Stimulated activated CD4-positive, alpha-beta T cell treated with anti-CD3 and anti-CD28 coated beads, Interleukin-2, amount 100 ng/mL, for 24 hours (primary cell): Measurements from ENCODE around the gene LTV1.

Source experiments
- DNase-seq, 2 donors: peaks; one replicate each; pipeline ENCODE4 v3.0.0-alpha.2; 2020

The LTV1 gene

DNA sequence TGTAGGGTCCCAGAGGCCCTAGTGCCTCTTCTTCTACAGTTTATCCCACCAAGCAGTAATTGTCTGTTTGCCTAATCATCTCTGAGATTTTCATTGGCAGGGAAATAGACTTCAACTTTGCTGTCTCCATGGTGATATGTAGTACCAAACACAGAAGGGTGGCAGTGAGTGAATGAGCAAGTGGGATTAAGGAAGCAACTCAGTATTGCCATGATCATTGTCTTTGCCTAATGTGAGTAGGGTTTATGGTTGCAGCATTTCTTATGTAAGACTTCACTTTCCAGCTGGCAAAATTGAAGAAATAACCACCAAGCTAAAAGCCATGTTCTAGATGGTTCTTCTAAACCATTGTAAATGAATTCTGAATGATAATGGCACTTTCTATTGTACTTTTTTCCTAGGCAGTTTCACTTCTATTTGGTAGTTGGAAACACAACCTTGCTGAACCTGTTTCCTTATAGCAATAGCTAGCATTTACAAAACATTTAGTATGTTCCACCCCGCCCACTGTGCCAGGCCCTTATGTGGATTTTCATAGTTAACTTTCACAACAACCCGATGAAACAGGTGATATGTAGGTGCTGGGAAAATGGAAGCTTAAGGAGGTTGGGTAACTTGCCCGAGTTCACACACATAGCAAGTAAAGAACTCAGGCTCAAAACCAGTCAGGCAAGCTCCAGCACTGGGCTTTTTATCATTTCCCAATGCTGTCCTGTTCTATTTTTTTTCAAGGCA, 53.2 kb downstream of the LTV1 start:
- no peak for DNase-seq

GRCh38 chr6:143900358-143900757, 57.2 kb downstream of the LTV1 start:
- no peak for DNase-seq

- DNase-seq: no peak
Observed at GRCh38 chr6:143901885-143902750, 59.0 kb downstream of the LTV1 start.

GRCh38 chr6:143902827-143903226, 59.7 kb downstream of the LTV1 start:
- DNase-seq: no peak

DNA sequence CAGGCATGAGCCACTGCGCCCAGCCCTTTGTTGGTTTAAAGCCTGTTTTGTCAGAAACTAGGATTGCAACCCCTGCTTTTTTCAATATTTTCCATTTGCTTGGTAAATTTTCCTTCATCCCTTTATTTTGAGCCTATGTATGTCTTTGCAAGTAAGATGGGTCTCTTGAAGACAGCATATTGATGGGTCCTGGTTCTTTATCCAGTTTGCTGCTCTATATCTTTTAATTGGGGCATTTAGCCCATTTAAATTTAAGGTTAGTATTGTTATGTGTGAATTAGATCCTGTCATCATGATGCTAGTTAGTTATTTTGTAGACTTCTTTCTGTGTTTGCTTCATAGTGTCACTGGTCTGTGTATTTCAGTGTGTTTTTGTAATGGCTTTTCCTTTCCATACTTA, 67.9 kb downstream of the LTV1 start:
- no peak for DNase-seq

- no peak for DNase-seq
Observed at GRCh38 chr6:143912671-143913070, 69.5 kb downstream of the LTV1 start.
